NCI-H774 (cell line): ENCODE data around the gene UBE2U.
"Not testable (repeated sequence)": the region's sequence is repeated elsewhere in the genome, so short reads cannot be mapped to it uniquely, and the experiment has no call there.

Experiments used
- DNase-seq: peaks from one replicate; lab custom pipeline; 2025; lab: John Stamatoyannopoulos, UW

Gene UBE2U

GRCh38 chr1:64241069-64241468, 37.6 kb downstream of the UBE2U start:
- DNase-seq = no peak

- peak; percentile 71 for DNase-seq
Measured at GRCh38 chr1:64242895-64243756, 39.7 kb downstream of the UBE2U start.

GRCh38 chr1:64243757-64244080, 40.3 kb downstream of the UBE2U start:
- DNase-seq = no peak

GRCh38 chr1:64245495-64245894, 42.1 kb downstream of the UBE2U start:
- no peak for DNase-seq

- peak; percentile 49 for DNase-seq
Measured at GRCh38 chr1:64246294-64246917, 43.0 kb downstream of the UBE2U start.

- no peak for DNase-seq
Measured at GRCh38 chr1:64248065-64248464, 44.6 kb downstream of the UBE2U start.

- DNase-seq = not testable (repeated sequence)
Measured at GRCh38 chr1:64250472-64250871, 47.0 kb downstream of the UBE2U start.

- no peak for DNase-seq
Measured at GRCh38 chr1:64251971-64252370, 48.5 kb downstream of the UBE2U start.

GRCh38 chr1:64257233-64257632, 53.8 kb downstream of the UBE2U start:
- not testable (repeated sequence) for DNase-seq

GRCh38 chr1:64258444-64258843, 55.0 kb downstream of the UBE2U start:
- not testable (repeated sequence) for DNase-seq

- no peak for DNase-seq
Measured at GRCh38 chr1:64263335-64263734, 59.9 kb downstream of the UBE2U start.

GRCh38 chr1:64263856-64264255, 60.4 kb downstream of the UBE2U start:
- DNase-seq = no peak

- no peak for DNase-seq
Measured at GRCh38 chr1:64265141-64265540, 61.7 kb downstream of the UBE2U start.

GRCh38 chr1:64266991-64267390, 63.6 kb downstream of the UBE2U start:
- DNase-seq = no peak

GRCh38 chr1:64268653-64269557, 65.5 kb downstream of the UBE2U start:
- peak; percentile 54 for DNase-seq

- DNase-seq = no peak
Measured at GRCh38 chr1:64269558-64269884, 66.1 kb downstream of the UBE2U start.

GRCh38 chr1:64280001-64280400, 76.6 kb downstream of the UBE2U start:
- no peak for DNase-seq

- DNase-seq = peak; percentile 25
Measured at GRCh38 chr1:64282351-64282750, 78.9 kb downstream of the UBE2U start.

GRCh38 chr1:64287071-64287470, 83.6 kb downstream of the UBE2U start:
- DNase-seq = no peak

GRCh38 chr1:64290420-64290819, 87.0 kb downstream of the UBE2U start:
- no peak for DNase-seq

- no peak for DNase-seq
Measured at GRCh38 chr1:64291931-64292330, 88.5 kb downstream of the UBE2U start.

- no peak for DNase-seq
Measured at GRCh38 chr1:64292399-64292798, 89.0 kb downstream of the UBE2U start.

- DNase-seq = no peak
Measured at GRCh38 chr1:64293820-64294219, 90.4 kb downstream of the UBE2U start.
